CD4-positive, alpha-beta T cell treated with Interleukin-15 for 4 hours (primary cell): ENCODE results near the gene PRPF8.
"Not testable (repeated sequence)": the region's sequence is repeated elsewhere in the genome, so short reads cannot be mapped to it uniquely, and the experiment has no call there.

ENCODE experiments used
- DNase-seq: peaks from one replicate; pipeline ENCODE4 v3.0.0-alpha.2; 2020; ENCODE audit warnings: low spot score

Gene PRPF8

GRCh38 chr17:1684378-1685189, at the start of gene PRPF8:
PRPF8 (minus strand) TSS chr17:1684867; CDS start chr17:1684571, 296 bp downstream.
- DNase-seq: peak; percentile 99

- no peak for DNase-seq
Measured at GRCh38 chr17:1733759-1734158, 49.1 kb upstream of the PRPF8 start.

GRCh38 chr17:1732833-1733321, 48.2 kb upstream of the PRPF8 start:
- no peak for DNase-seq

- no peak for DNase-seq
Measured at GRCh38 chr17:1732241-1732832, 47.7 kb upstream of the PRPF8 start.

- DNase-seq: no peak
Measured at GRCh38 chr17:1731194-1731506, 46.5 kb upstream of the PRPF8 start.

- DNase-seq: no peak
Measured at GRCh38 chr17:1730326-1731193, 45.9 kb upstream of the PRPF8 start.

GRCh38 chr17:1729966-1730325, 45.3 kb upstream of the PRPF8 start:
- no peak for DNase-seq

- no peak for DNase-seq
Measured at GRCh38 chr17:1727876-1728630, 43.4 kb upstream of the PRPF8 start.

GRCh38 chr17:1727258-1727789, 42.7 kb upstream of the PRPF8 start:
- DNase-seq: no peak

GRCh38 chr17:1726626-1727257, 42.1 kb upstream of the PRPF8 start:
- no peak for DNase-seq

GRCh38 chr17:1725642-1726511, 41.2 kb upstream of the PRPF8 start:
- no peak for DNase-seq

GRCh38 chr17:1724869-1725641, 40.4 kb upstream of the PRPF8 start:
- no peak for DNase-seq

- DNase-seq: peak; percentile 79
Measured at GRCh38 chr17:1724351-1724868, 39.7 kb upstream of the PRPF8 start, which contains the start of gene WDR81. WDR81 (plus strand) TSS chr17:1724704; CDS start chr17:1724960, 256 bp downstream.

GRCh38 chr17:1722022-1722421, 37.4 kb upstream of the PRPF8 start:
- DNase-seq: not testable (repeated sequence)

GRCh38 chr17:1720856-1721386, 36.3 kb upstream of the PRPF8 start:
- peak; percentile 75 for DNase-seq

- DNase-seq: no peak
Measured at GRCh38 chr17:1718362-1719165, 33.9 kb upstream of the PRPF8 start.

GRCh38 chr17:1716912-1717695, 32.4 kb upstream of the PRPF8 start:
- DNase-seq: peak; percentile 91
